GM21367 (cell line): ENCODE measurements around the gene LRIT2.
A peak's percentile ranks its signal among the peaks of the same experiment; 100 is the strongest.

Source experiments
- ATAC-seq: cut with Tn5 transposase; IDR thresholded peaks from one replicate; pipeline ENCODE4 v1.9.1; 2021; ENCODE audit not compliant: unreplicated experiment

The LRIT2 gene

GRCh38 chr10:84208023-84208422 is 17.3 kb downstream of the LRIT2 start:
- no peak for ATAC-seq

- ATAC-seq: no peak
Observed at GRCh38 chr10:84205853-84206525, 19.4 kb downstream of the LRIT2 start.

- ATAC-seq: peak; percentile 80
Observed at GRCh38 chr10:84205049-84205852, 20.1 kb downstream of the LRIT2 start.

- no peak for ATAC-seq
Observed at GRCh38 chr10:84204610-84205009, 20.7 kb downstream of the LRIT2 start.

- peak; percentile 70 for ATAC-seq
Observed at GRCh38 chr10:84204122-84204521, 21.2 kb downstream of the LRIT2 start.

- ATAC-seq: no peak
Observed at GRCh38 chr10:84202349-84202748, 23.0 kb downstream of the LRIT2 start.

GRCh38 chr10:84201682-84202081 is 23.7 kb downstream of the LRIT2 start:
- ATAC-seq: no peak

GRCh38 chr10:84201244-84201606 is 24.1 kb downstream of the LRIT2 start:
- ATAC-seq: no peak

- no peak for ATAC-seq
Observed at GRCh38 chr10:84200537-84201243, 24.7 kb downstream of the LRIT2 start.

- no peak for ATAC-seq
Observed at GRCh38 chr10:84198206-84198915, 27.0 kb downstream of the LRIT2 start.

- ATAC-seq: no peak
Observed at GRCh38 chr10:84197643-84198042, 27.7 kb downstream of the LRIT2 start.

GRCh38 chr10:84196941-84197340 is 28.4 kb downstream of the LRIT2 start:
- ATAC-seq: no peak

GRCh38 chr10:84196083-84196482 is 29.3 kb downstream of the LRIT2 start:
- ATAC-seq: no peak

GRCh38 chr10:84195044-84195830 is 30.1 kb downstream of the LRIT2 start:
- ATAC-seq: no peak

GRCh38 chr10:84194424-84195043 is 30.8 kb downstream of the LRIT2 start, which contains the start of gene CDHR1:
Gene CDHR1, plus strand, starts transcription at chr10:84194537. Its CDS starts 224 bp downstream, at chr10:84194761.
- ATAC-seq: peak; percentile 82

GRCh38 chr10:84193846-84194423 is 31.4 kb downstream of the LRIT2 start:
- ATAC-seq: no peak

GRCh38 chr10:84193327-84193726 is 32.0 kb downstream of the LRIT2 start:
- ATAC-seq: no peak

- no peak for ATAC-seq
Observed at GRCh38 chr10:84191106-84191505, 34.2 kb downstream of the LRIT2 start.

GRCh38 chr10:84190621-84191020 is 34.7 kb downstream of the LRIT2 start:
- no peak for ATAC-seq

GRCh38 chr10:84188815-84189214 is 36.5 kb downstream of the LRIT2 start:
- no peak for ATAC-seq
